ENCODE measurements around the gene RCHY1. TPM values are rescaled to one million over a fixed set of nuclear protein-coding genes. Genes with fewer than 3 reads are reported as not detected.

RCHY1 gene
- total and polyA plus RNA-seq, 4 donors: 14.7 to 24.8 (median 18.0) TPM

DNA sequence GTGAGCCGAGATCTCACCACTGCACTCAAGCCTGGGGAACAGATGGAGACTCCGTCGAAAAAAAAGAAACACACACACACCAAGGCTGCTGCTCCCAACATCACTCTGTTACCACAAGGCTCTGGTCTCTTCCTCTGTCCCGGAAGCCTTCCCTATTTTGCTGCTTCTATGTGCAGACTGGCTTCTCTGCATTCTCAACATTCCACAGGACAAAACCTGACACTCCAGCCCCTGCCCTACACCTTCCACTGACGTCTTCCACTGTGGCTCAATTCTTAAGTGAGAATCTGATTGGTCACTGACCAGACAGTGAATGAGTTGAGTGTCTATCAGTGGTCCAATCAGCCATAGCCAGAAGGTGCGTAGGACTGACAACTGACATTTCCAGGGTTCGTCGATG, 47.6 kb upstream of the RCHY1 start:
- H3K4me3 ChIP-seq (ENCODE audit: low read depth in 1 of 3, low read length in 3 of 3): no peak overlapping the region
- no peaks in the 10 kb centered on the region for H3K36me3 ChIP-seq (ENCODE audit: control insufficient read depth in 4 of 4, insufficient read depth in 3 of 4, low read depth in 1 of 4, low read length in 3 of 4)
- H3K27ac ChIP-seq (ENCODE audit: low read depth in 1 of 2, low read length in 2 of 2): no peak overlapping the region
- no peak overlapping the region for H3K9ac ChIP-seq (ENCODE audit: low read depth in 1 of 2, low read length in 2 of 2)
- no peaks in the 10 kb centered on the region for H3K4me1 ChIP-seq (ENCODE audit: control insufficient read depth in 4 of 4, insufficient read depth in 4 of 4, low read length in 3 of 4)
- 74% methylated on average over 8 of the region's 8 CpGs for WGBS
- no peak for DNase-seq (ENCODE audit: low spot score)
- H3K9me3 ChIP-seq (ENCODE audit: control insufficient read depth in 4 of 4, low read length in 3 of 4): no peaks in the 10 kb centered on the region
- H3K27me3 ChIP-seq (ENCODE audit: control insufficient read depth in 4 of 4, insufficient read depth in 4 of 4, low read length in 3 of 4): no peaks in the 10 kb centered on the region
- TF ChIP-seq JUND (IDR thresholded peaks at IDR 0.05) (no peak), MAX (IDR thresholded peaks at IDR 0.05) (no peak), FOXA1 (IDR thresholded peaks at IDR 0.05) (no peak), RAD21 (IDR thresholded peaks at IDR 0.05) (no peak), ZBTB33 (IDR thresholded peaks at IDR 0.05) (no peak), FOXA2 (IDR thresholded peaks at IDR 0.05) (no peak), RXRA (IDR thresholded peaks at IDR 0.05) (no peak), CTCF (IDR thresholded peaks at IDR 0.05; ENCODE audit: low read depth, low read length, missing input control) (no peak), GABPA (IDR thresholded peaks at IDR 0.05 in 1 of 2, conservative IDR thresholded peaks at IDR 0.05 in 1 of 2) (no peak), YY1 (IDR thresholded peaks at IDR 0.05) (no peak), EGR1 (IDR thresholded peaks at IDR 0.05; ENCODE audit: low read depth in 2 of 2) (no peak), SP1 (IDR thresholded peaks at IDR 0.05) (no peak), HNF4G (IDR thresholded peaks at IDR 0.05) (no peak), NR2F2 (IDR thresholded peaks at IDR 0.05) (no peak), TAF1 (conservative IDR thresholded peaks at IDR 0.05) (no peak)
- TF ChIP-seq, protein P1, sequence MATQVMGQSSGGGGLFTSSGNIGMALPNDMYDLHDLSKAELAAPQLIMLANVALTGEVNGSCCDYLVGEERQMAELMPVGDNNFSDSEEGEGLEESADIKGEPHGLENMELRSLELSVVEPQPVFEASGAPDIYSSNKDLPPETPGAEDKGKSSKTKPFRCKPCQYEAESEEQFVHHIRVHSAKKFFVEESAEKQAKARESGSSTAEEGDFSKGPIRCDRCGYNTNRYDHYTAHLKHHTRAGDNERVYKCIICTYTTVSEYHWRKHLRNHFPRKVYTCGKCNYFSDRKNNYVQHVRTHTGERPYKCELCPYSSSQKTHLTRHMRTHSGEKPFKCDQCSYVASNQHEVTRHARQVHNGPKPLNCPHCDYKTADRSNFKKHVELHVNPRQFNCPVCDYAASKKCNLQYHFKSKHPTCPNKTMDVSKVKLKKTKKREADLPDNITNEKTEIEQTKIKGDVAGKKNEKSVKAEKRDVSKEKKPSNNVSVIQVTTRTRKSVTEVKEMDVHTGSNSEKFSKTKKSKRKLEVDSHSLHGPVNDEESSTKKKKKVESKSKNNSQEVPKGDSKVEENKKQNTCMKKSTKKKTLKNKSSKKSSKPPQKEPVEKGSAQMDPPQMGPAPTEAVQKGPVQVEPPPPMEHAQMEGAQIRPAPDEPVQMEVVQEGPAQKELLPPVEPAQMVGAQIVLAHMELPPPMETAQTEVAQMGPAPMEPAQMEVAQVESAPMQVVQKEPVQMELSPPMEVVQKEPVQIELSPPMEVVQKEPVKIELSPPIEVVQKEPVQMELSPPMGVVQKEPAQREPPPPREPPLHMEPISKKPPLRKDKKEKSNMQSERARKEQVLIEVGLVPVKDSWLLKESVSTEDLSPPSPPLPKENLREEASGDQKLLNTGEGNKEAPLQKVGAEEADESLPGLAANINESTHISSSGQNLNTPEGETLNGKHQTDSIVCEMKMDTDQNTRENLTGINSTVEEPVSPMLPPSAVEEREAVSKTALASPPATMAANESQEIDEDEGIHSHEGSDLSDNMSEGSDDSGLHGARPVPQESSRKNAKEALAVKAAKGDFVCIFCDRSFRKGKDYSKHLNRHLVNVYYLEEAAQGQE (IDR thresholded peaks at IDR 0.05): no peak

- H3K27me3 ChIP-seq (ENCODE audit: control insufficient read depth in 4 of 4, insufficient read depth in 4 of 4, low read length in 3 of 4): peaks cover 0 to 6% (median 0%) of the 10 kb centered on the region in 4 donors
- H3K36me3 ChIP-seq (ENCODE audit: control insufficient read depth in 4 of 4, insufficient read depth in 3 of 4, low read depth in 1 of 4, low read length in 3 of 4): no peaks in the 10 kb centered on the region
- no peak overlapping the region for H3K4me3 ChIP-seq (ENCODE audit: low read depth in 1 of 3, low read length in 3 of 3)
- H3K9me3 ChIP-seq (ENCODE audit: control insufficient read depth in 4 of 4, low read length in 3 of 4): no peaks in the 10 kb centered on the region
- H3K27ac ChIP-seq (ENCODE audit: low read depth in 1 of 2, low read length in 2 of 2): no peak overlapping the region
- H3K9ac ChIP-seq (ENCODE audit: low read depth in 1 of 2, low read length in 2 of 2): no peak overlapping the region
- DNase-seq (ENCODE audit: low spot score): no peak
- no peaks in the 10 kb centered on the region for H3K4me1 ChIP-seq (ENCODE audit: control insufficient read depth in 4 of 4, insufficient read depth in 4 of 4, low read length in 3 of 4)
- 91% methylated on average over 8 of the region's 8 CpGs for WGBS
- no peak for TF ChIP-seq YY1 (IDR thresholded peaks at IDR 0.05)
- no peak for TF ChIP-seq NR2F2 (IDR thresholded peaks at IDR 0.05)
- no peak for TF ChIP-seq ZBTB33 (IDR thresholded peaks at IDR 0.05)
- TF ChIP-seq, protein P2, sequence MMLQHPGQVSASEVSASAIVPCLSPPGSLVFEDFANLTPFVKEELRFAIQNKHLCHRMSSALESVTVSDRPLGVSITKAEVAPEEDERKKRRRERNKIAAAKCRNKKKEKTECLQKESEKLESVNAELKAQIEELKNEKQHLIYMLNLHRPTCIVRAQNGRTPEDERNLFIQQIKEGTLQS (IDR thresholded peaks at IDR 0.05): no peak
- TF ChIP-seq, protein P1 (IDR thresholded peaks at IDR 0.05): no peak
- no peak for TF ChIP-seq RAD21 (IDR thresholded peaks at IDR 0.05)
- no peak for TF ChIP-seq MAX (IDR thresholded peaks at IDR 0.05)
- no peak for TF ChIP-seq GABPA (IDR thresholded peaks at IDR 0.05 in 1 of 2, conservative IDR thresholded peaks at IDR 0.05 in 1 of 2)
- no peak for TF ChIP-seq JUND (IDR thresholded peaks at IDR 0.05)
- no peak for TF ChIP-seq FOXA1 (IDR thresholded peaks at IDR 0.05)
- no peak for TF ChIP-seq EGR1 (IDR thresholded peaks at IDR 0.05; ENCODE audit: low read depth in 2 of 2)
- TF ChIP-seq SP1 (IDR thresholded peaks at IDR 0.05): no peak
- no peak for TF ChIP-seq HNF4G (IDR thresholded peaks at IDR 0.05)
- TF ChIP-seq HNF4A (conservative IDR thresholded peaks at IDR 0.05): no peak
Observed at GRCh38 chr4:75557696-75558095, 43.5 kb upstream of the RCHY1 start.
